Jurkat, Clone E6-1 (cell line): ENCODE measurements around the gene FGF21. TPM values are rescaled to one million over a fixed set of nuclear protein-coding genes. Genes with fewer than 3 reads are reported as not detected.
"Not testable (repeated sequence)": the region's sequence is repeated elsewhere in the genome, so short reads cannot be mapped to it uniquely, and the experiment has no call there.

ENCODE experiments used
- DNase-seq: peaks from one replicate; pipeline ENCODE4 v3.0.0-alpha.2; 2011; ENCODE audit warnings: low read depth, low spot score
- H3K4me3 ChIP-seq: 2 replicates; pipeline ENCODE4 v1.5.1; 2011; ENCODE audit warnings: mild to moderate bottlenecking, low read length, control low read depth, moderate library complexity
- polyA plus RNA-seq: library from polyadenylated mRNA; unstranded; fragments of >200 nt; gene quantifications from one replicate; pipeline ENCODE4 v1.2.1, GENCODE V29; 2012; ENCODE audit warnings: missing spikeins; ENCODE audit not compliant: insufficient read length, insufficient read depth

The FGF21 gene
- polyA plus RNA-seq: not detected

- H3K4me3 ChIP-seq: no peak within 1 kb of the TSS
- DNase-seq: peak; percentile 44
Measured at GRCh38 chr19:48755084-48755641, at the start of gene FGF21. Gene FGF21, plus strand, starts transcription at chr19:48755524. Its CDS starts 713 bp downstream, at chr19:48756237.

DNA sequence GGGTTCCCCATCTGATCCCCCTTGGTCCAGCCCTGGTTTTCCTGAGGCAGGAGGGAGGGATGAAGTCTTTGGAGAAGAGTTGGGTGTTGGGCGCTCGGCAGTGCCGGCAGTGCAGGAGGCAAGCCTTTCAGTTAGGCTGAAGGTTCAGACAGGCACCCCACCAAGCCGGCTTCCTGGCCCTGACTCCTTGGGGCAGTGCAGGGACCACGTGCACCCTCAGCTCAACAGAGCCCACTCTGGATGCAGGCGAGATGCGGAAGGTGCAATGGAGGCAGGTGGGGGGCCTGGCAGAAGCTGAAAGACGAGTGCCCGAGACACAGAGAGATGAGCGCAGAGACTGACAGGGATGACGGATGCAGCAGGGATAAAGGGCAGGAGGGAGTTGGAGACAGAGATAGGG is 46.9 kb upstream of the FGF21 start:
- no peak overlapping the region for H3K4me3 ChIP-seq
- no peak for DNase-seq

- DNase-seq: no peak
- H3K4me3 ChIP-seq: no peak overlapping the region
Measured at GRCh38 chr19:48711106-48711662, 44.1 kb upstream of the FGF21 start.

DNA sequence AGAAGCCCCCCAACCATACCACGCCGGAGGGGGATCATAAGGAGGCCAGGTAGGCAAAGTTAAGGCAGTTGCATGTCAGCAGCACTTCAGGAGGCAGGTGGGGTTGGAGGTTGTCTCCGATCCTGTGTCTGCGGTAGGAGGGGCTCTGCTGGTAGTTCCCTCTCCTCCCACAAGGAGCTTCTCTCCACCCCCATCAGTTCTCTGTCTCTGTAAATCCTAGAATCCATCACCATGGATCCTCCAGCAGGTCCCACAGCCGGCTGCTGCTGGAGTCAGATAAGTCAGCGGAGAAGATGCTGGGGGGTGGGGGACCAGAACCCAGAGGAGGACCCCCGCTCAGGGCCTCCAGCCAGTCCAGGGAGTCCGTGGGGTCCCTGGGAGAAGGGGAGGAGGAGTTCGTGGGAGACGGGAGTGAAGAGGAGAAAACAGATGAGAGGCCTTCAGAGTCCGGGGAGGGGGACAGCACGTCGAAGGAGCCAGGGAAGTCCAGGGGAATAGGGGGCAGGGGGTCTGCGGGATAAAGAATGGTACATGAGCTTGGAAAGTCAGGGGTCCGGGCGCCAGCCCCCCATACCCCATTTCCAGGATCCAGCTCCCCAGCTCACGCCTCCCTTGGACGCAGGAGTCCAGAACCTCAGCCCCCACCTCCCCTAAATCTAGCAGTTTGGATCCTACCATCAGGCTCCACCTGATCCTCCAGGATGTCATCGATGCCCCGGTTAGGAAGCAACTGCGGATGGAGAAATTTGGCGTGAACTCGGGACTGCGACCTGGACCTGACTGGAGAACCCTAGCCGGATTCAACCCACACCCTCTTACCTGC is 42.1 kb upstream of the FGF21 start:
- peak overlapping the region; percentile 84 for H3K4me3 ChIP-seq
- peak; percentile 33 for DNase-seq

- peak; percentile 99 for DNase-seq
- peak overlapping the region; percentile 84 for H3K4me3 ChIP-seq
Measured at GRCh38 chr19:48713864-48714755, 41.2 kb upstream of the FGF21 start.

GRCh38 chr19:48714759-48715675 is 40.3 kb upstream of the FGF21 start:
- no peak for DNase-seq
- H3K4me3 ChIP-seq: peak overlapping the region; percentile 73

- no peak for DNase-seq
- no peak overlapping the region for H3K4me3 ChIP-seq
Measured at GRCh38 chr19:48715681-48716171, 39.6 kb upstream of the FGF21 start.

GRCh38 chr19:48716562-48717291 is 38.6 kb upstream of the FGF21 start:
- no peak overlapping the region for H3K4me3 ChIP-seq
- no peak for DNase-seq

- H3K4me3 ChIP-seq, DNase-seq: not testable (repeated sequence)
Measured at GRCh38 chr19:48718106-48718505, 37.2 kb upstream of the FGF21 start.

DNA sequence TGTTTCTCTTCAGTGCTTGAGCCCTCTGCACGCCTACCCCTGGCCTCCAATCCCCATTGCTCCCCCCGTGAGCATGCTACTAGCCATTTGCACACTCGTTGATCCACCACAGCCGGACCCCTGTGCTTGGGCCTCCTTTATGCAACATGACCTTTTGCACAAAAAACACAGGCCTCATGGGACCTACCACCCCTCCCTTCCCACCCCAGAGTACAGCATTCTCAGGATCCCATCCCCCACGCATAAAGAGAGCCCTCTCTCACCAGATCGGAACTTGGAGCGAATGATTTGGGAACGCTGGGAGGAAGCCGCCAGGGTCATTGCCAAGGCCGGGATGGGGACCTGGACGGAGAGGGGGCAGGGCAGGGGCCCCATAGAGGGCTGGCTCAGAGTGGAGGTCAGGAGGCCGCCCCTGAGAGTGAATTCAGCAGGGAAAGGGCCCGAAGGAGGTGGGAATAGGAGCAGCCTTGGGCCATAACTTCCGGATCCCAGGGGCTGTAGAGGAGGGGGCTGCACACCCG is 36.6 kb upstream of the FGF21 start:
- no peak for DNase-seq
- no peak overlapping the region for H3K4me3 ChIP-seq

- H3K4me3 ChIP-seq: peak within 1 kb of the TSS; percentile 70
- DNase-seq: no peak
Measured at GRCh38 chr19:48719263-48720171, 35.8 kb upstream of the FGF21 start, which contains the start of gene MAMSTR. Gene MAMSTR, minus strand, starts transcription at chr19:48719725. Its CDS starts 694 bp downstream, at chr19:48719031.

DNA sequence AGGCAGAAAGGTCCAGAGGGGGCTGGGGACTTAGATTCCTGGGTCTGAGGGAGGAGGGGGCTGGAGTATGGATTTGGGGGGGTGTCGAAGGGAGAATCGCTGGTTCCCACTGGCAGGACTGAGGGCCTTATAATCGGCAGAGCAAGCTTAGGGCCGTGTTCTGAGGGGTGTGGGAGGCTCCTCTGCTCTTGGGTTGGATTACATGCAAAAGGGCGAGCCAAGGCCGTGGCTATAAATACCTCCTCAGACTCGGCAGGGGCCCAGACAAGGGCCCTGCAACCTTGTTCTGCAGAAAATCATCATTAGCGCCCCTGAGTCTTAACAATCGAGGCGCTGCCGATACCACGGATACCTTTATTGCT is 35.1 kb upstream of the FGF21 start:
- no peak for DNase-seq
- H3K4me3 ChIP-seq: peak overlapping the region; percentile 70

GRCh38 chr19:48720613-48721296 is 34.6 kb upstream of the FGF21 start:
- peak overlapping the region; percentile 70 for H3K4me3 ChIP-seq
- DNase-seq: peak; percentile 99

DNA sequence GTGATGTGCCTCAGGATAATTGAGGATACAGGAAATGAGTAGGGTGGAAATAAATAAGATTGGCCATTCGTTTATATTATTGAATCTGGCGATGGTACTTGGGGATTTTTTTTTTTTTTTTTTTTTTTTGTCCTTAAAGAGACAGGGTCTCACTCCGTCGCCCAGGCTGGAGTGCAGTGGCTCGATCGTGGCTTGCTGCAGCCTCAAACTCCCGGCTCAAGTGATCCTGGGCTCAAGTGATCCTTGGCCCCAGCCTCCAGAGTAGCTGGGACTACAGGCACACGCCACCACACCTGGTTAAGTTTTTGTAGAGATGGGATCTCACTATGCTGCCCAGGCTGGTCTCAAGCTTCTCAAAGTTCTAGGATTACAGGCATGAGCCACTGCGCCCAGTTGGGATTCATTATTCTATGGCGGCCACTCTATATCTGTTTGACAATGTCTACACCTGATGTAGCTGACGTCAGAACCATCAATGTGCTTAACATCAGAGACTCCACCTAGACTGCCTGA is 33.1 kb upstream of the FGF21 start:
- DNase-seq: no peak
- H3K4me3 ChIP-seq: no peak overlapping the region
